ENCODE measurements around the gene SGF29. TPM values are rescaled to one million over a fixed set of nuclear protein-coding genes. Genes with fewer than 3 reads are reported as not detected.

The SGF29 gene
- total and polyA plus RNA-seq, 2 of the 8 experiments (the other 6 are each of a cell fraction or from before 2014, with no cell fraction given): 3.1 to 22.7 TPM

- Histone ChIP-seq H3K27me3 (replicated peaks in 1 of 4; ENCODE audit: control insufficient read depth in 3 of 4, extremely low read depth in 1 of 4, insufficient read depth in 3 of 4, low read length in 3 of 4) (no peaks in the 10 kb centered on the region), H3K27ac (ENCODE audit: low read depth, low read length) (no peak overlapping the region), H3K4me1 (replicated peaks in 1 of 4; ENCODE audit: control insufficient read depth in 3 of 4, insufficient read depth in 4 of 4, low read length in 3 of 4) (no peaks in the 10 kb centered on the region), H4K20me1 (replicated peaks in 1 of 2; ENCODE audit: control insufficient read depth in 1 of 2, insufficient read depth in 2 of 2, low read length in 2 of 2) (peaks cover 0 to 2% of the 10 kb centered on the region in 2 experiments), H3K18ac (ENCODE audit: extremely low read depth, low read length) (no peak overlapping the region), H3K79me1 (ENCODE audit: low read depth, low read length) (no peaks in the 10 kb centered on the region), H4K5ac (ENCODE audit: insufficient read length, low read depth, low read length) (no peak overlapping the region), H2BK120ac (replicated peaks; ENCODE audit: low read depth, low read length) (no peak overlapping the region), H3K4me3 (ENCODE audit: extremely low read depth in 1 of 4, insufficient read depth in 2 of 4, low read depth in 3 of 4, low read length in 4 of 4) (no peak overlapping the region), H3K9ac (replicated peaks in 1 of 4; ENCODE audit: extremely low read depth in 1 of 4, low read depth in 3 of 4, low read length in 3 of 4) (no peak overlapping the region), H2BK15ac (ENCODE audit: low read length) (no peak overlapping the region), H3K23me2 (ENCODE audit: low read depth, low read length) (no peaks in the 10 kb centered on the region), H2BK5ac (ENCODE audit: low read depth, low read length) (no peak overlapping the region), H2AFZ (ENCODE audit: low read length) (no peak overlapping the region), H3K14ac (ENCODE audit: insufficient read length) (no peak overlapping the region), H2BK12ac (ENCODE audit: low read depth, low read length) (no peak overlapping the region), H3K56ac (replicated peaks; ENCODE audit: insufficient read length, low read depth, low read length) (no peak overlapping the region), H2AK5ac (ENCODE audit: low read depth, low read length) (no peak overlapping the region), H3K9me3 (ENCODE audit: insufficient read depth in 2 of 2, low read depth in 1 of 2, low read length in 1 of 2) (no peaks in the 10 kb centered on the region), H4K8ac (ENCODE audit: extremely low read depth, insufficient read depth, low read length) (no peak overlapping the region), H3K36me3 (ENCODE audit: control insufficient read depth in 2 of 4, insufficient read depth in 4 of 4, low read length in 3 of 4) (peaks cover 0 to 7% (median 2%) of the 10 kb centered on the region in 4 experiments; a peak in 5 of 8 replicates), H4K91ac (replicated peaks; ENCODE audit: insufficient read length, low read length) (no peak overlapping the region), H2BK20ac (ENCODE audit: low read length) (no peak overlapping the region), H3K79me2 (ENCODE audit: control insufficient read depth in 1 of 2, insufficient read depth in 2 of 2, low read length in 2 of 2) (no peaks in the 10 kb centered on the region), H3K4me2 (ENCODE audit: insufficient read depth in 1 of 2, low read depth in 2 of 2, low read length in 2 of 2) (no peak overlapping the region), H3K4ac (replicated peaks; ENCODE audit: insufficient read length, low read depth, low read length) (no peak overlapping the region), H3K23ac (ENCODE audit: insufficient read length) (no peak overlapping the region)
- FAIRE-seq (no peak), DNase-seq (ENCODE audit: low read depth in 1 of 2, low spot score in 2 of 2) (no peak)
- no peak for TF ChIP-seq KDM1A (IDR thresholded peaks at IDR 0.05; ENCODE audit: borderline replicate concordance, low read length)
- no peak for TF ChIP-seq POLR2A (IDR thresholded peaks at IDR 0.05; ENCODE audit: control extremely low read depth in 1 of 2, low read depth in 2 of 2, low read length in 2 of 2)
- TF ChIP-seq RFX5 (IDR thresholded peaks at IDR 0.05; ENCODE audit: borderline replicate concordance, low read depth, low read length): no peak
- TF ChIP-seq, protein P1, sequence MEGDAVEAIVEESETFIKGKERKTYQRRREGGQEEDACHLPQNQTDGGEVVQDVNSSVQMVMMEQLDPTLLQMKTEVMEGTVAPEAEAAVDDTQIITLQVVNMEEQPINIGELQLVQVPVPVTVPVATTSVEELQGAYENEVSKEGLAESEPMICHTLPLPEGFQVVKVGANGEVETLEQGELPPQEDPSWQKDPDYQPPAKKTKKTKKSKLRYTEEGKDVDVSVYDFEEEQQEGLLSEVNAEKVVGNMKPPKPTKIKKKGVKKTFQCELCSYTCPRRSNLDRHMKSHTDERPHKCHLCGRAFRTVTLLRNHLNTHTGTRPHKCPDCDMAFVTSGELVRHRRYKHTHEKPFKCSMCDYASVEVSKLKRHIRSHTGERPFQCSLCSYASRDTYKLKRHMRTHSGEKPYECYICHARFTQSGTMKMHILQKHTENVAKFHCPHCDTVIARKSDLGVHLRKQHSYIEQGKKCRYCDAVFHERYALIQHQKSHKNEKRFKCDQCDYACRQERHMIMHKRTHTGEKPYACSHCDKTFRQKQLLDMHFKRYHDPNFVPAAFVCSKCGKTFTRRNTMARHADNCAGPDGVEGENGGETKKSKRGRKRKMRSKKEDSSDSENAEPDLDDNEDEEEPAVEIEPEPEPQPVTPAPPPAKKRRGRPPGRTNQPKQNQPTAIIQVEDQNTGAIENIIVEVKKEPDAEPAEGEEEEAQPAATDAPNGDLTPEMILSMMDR (IDR thresholded peaks at IDR 0.05; ENCODE audit: control extremely low read depth in 1 of 3, insufficient read depth in 1 of 3, low read depth in 1 of 3, low read length in 3 of 3): no peak
- TF ChIP-seq CHD2 (IDR thresholded peaks at IDR 0.05; ENCODE audit: low read length): no peak
- TF ChIP-seq TCF12 (IDR thresholded peaks at IDR 0.05; ENCODE audit: low read depth, low read length): no peak
- TF ChIP-seq, protein P2, sequence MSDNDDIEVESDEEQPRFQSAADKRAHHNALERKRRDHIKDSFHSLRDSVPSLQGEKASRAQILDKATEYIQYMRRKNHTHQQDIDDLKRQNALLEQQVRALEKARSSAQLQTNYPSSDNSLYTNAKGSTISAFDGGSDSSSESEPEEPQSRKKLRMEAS (IDR thresholded peaks at IDR 0.05): no peak
- TF ChIP-seq TEAD4 (IDR thresholded peaks at IDR 0.05; ENCODE audit: low read depth, low read length): no peak
- no peak for TF ChIP-seq CBX8 (IDR thresholded peaks at IDR 0.05; ENCODE audit: borderline replicate concordance, low read depth, low read length)
- WGBS, 2 experiments (ENCODE audit: extremely low coverage in 1 of 2, insufficient coverage in 1 of 2, insufficient read length in 1 of 2, insufficient replicate concordance in 2 of 2, low coverage in 1 of 2, low lambda C conversion rate in 2 of 2, missing lambda C conversion rate in 1 of 2): 88% methylated on average over 3 of the region's 3 CpGs; no CpG with 5 or more reads in 1 of the 2 experiments
- CTCF ChIA-PET (ENCODE audit: partially characterized antibody): interaction anchor here (1.0 kb wide), 1 partner anchor 17 kb away, joined by 3 read pairs; no protein-coding TSS in a partner anchor
- POLR2A ChIA-PET (ENCODE audit: partially characterized antibody): interaction anchor here (0.7 to 1.5 kb wide), 3 partner anchors 8 to 324 kb away, joined by 3 to 4 read pairs (median 3); no protein-coding TSS in a partner anchor
Observed at GRCh38 chr16:28586466-28586865, 32.7 kb downstream of the SGF29 start.

Data from H1 (cell line).